ENCODE measurements around the gene DNMT1. TPM values are rescaled to one million over a fixed set of nuclear protein-coding genes. Genes with fewer than 3 reads are reported as not detected.
"Not testable (repeated sequence)": the region's sequence is repeated elsewhere in the genome, so short reads cannot be mapped to it uniquely, and the experiment has no call there.

The DNMT1 gene
- 136 and 156 TPM in 2 replicates for total RNA-seq

DNA sequence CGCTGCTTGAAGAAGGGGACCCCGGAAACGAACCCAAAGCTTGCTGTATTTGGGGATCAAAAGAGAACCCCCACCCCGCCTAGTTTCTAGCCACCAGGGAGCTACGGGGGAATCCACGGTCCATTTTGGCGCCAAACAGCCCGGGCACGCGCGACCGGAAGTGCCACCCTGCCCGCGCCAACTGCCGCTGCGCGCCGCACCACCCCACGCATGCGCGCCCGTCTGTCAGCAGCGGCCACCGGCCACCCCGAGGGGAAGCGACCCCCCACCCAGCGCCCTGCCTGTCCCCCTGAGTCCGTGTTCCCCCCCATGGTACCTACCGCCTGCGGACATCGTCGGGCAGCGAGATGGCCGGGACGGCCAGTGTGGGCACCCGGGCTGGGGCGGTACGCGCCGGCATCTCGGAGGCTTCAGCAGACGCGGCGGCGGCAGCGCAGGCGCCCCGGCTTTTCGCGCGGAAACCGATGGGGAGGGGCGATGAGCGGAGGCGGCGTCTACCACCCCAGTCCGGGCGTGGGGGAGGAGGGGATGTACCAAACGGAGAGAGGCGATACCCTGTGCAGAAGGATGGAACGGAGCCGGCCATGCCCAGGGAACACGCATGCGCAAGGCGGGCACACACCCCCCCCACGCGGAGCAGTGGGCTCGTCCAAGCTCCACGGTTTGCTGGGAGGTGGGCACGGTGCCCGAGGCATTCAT lies at the start of gene DNMT1:
Gene DNMT1 (minus strand): TSS at position 454 of the 699 bp plus-strand sequence. CDS start 54 bp downstream, at position 400.
- H3K27me3 Mint-ChIP-seq: no peaks in the 10 kb centered on the region
- H3K9me3 Mint-ChIP-seq: no peaks in the 10 kb centered on the region
- TF ChIP-seq CTCF (IDR thresholded peaks at IDR 0.05): no peak
- ChIA-PET POLR2A (interaction anchor here (0.6 to 2.3 kb wide), 12 partner anchors 15 to 1262 kb away, joined by 3 to 18 read pairs (median 4); partner anchors contain the start of genes ANGPTL6, EIF3G, MRPL4 and PPAN), CTCF (interaction anchor here (2.1 kb wide), 1 partner anchor 55 kb away, joined by 12 read pairs; no protein-coding TSS in a partner anchor)
- peak; percentile 94 for DNase-seq
- intact Hi-C loops (cut with micrococcal nuclease): loop anchor here (1.0 to 10.0 kb wide), 6 partner anchors 34 to 372 kb away; partner anchors contain the start of genes ANGPTL6, KRI1 and PPAN
- peak; percentile 97 for ATAC-seq (ENCODE audit: low read depth)
- peak within 1 kb of the TSS; percentile 94 for H3K4me3 Mint-ChIP-seq
- peak within 1 kb of the TSS; percentile 89 for H3K27ac Mint-ChIP-seq
- H3K4me1 Mint-ChIP-seq: peaks cover 34% of the 10 kb centered on the region
- peaks cover 9% of the 10 kb centered on the region for H3K36me3 Mint-ChIP-seq (ENCODE audit: low read depth)

- Mint-ChIP-seq H3K27me3 (no peaks in the 10 kb centered on the region), H3K4me3 (no peak overlapping the region), H3K4me1 (peaks cover 46% of the 10 kb centered on the region), H3K9me3 (no peaks in the 10 kb centered on the region), H3K36me3 (ENCODE audit: low read depth) (no peaks in the 10 kb centered on the region), H3K27ac (no peak overlapping the region)
- intact Hi-C loops (cut with micrococcal nuclease): no loop called here
- ChIA-PET CTCF (no interaction called here), POLR2A (interaction anchor here (0.7 kb wide), 1 partner anchor 10 kb away, joined by 6 read pairs; no protein-coding TSS in a partner anchor)
- ATAC-seq (ENCODE audit: low read depth) (no peak), DNase-seq (no peak)
- TF ChIP-seq CTCF (IDR thresholded peaks at IDR 0.05): no peak
Measured at GRCh38 chr19:10243606-10244005, 48.9 kb upstream of the DNMT1 start.

DNA sequence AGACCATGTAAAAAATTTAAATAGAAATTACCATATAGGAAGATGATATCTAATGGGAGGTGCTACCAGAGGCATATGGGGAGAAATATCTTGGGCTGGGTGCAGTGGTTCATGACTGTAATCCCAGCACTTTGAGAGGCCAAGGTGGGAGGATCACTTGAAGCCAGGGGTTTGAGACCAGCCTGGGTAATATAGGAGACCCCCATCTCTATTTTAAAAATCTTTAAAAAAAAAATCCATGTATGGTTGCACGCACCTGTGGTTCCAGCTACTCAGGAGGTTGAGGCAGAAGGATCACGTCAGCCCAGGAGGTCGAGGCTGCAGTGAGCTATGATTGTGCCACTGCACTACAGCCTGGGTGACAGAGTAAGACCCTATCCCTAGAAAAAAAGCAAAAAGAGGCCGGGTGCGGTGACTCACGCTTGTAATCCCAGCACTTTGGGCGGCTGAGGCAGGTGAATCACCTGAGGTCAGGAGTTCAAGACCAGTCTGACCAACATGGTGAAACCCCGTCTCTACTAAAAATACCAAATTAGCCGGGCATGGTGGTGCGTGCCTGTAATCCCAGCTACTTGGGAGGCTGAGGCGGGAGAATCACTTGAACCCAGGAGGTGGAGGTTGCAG lies 47.2 kb upstream of the DNMT1 start:
- H3K4me3 Mint-ChIP-seq; H3K27ac Mint-ChIP-seq; POLR2A ChIA-PET; H3K27me3 Mint-ChIP-seq; H3K36me3 Mint-ChIP-seq (ENCODE audit: low read depth); ATAC-seq (ENCODE audit: low read depth); H3K9me3 Mint-ChIP-seq; DNase-seq; intact Hi-C loops (cut with micrococcal nuclease): not testable (repeated sequence)
- H3K4me1 Mint-ChIP-seq: peaks cover 47% of the 10 kb centered on the region
- CTCF ChIA-PET: interaction anchor here (2.0 kb wide), 1 partner anchor 8 kb away, joined by 8 read pairs; no protein-coding TSS in a partner anchor

GRCh38 chr19:10238172-10238783 lies 43.5 kb upstream of the DNMT1 start:
- TF ChIP-seq CTCF (IDR thresholded peaks at IDR 0.05): no peak
- DNase-seq (no peak), ATAC-seq (ENCODE audit: low read depth) (no peak)
- peak overlapping the region; percentile 73 for H3K27ac Mint-ChIP-seq
- no peaks in the 10 kb centered on the region for H3K9me3 Mint-ChIP-seq
- H3K27me3 Mint-ChIP-seq: no peaks in the 10 kb centered on the region
- H3K36me3 Mint-ChIP-seq (ENCODE audit: low read depth): no peaks in the 10 kb centered on the region
- intact Hi-C loops (cut with micrococcal nuclease): loop anchor here (5.0 to 10.0 kb wide), 3 partner anchors 327 to 857 kb away; partner anchors contain the start of genes CDKN2D, ILF3 and KRI1
- peaks cover 51% of the 10 kb centered on the region for H3K4me1 Mint-ChIP-seq
- no peak overlapping the region for H3K4me3 Mint-ChIP-seq
- POLR2A ChIA-PET: interaction anchor here (0.6 to 2.0 kb wide), 5 partner anchors 12 to 134 kb away, joined by 4 to 10 read pairs (median 5); partner anchors contain the start of genes ICAM1 and MRPL4
- CTCF ChIA-PET: interaction anchor here (0.9 to 1.2 kb wide), 2 partner anchors 12 to 19 kb away, joined by 4 read pairs; no protein-coding TSS in a partner anchor

GRCh38 chr19:10237702-10238101 lies 42.9 kb upstream of the DNMT1 start:
- POLR2A ChIA-PET: interaction anchor here (0.6 to 2.2 kb wide), 5 partner anchors 12 to 141 kb away, joined by 4 to 15 read pairs (median 6); partner anchors contain the start of gene MRPL4
- TF ChIP-seq CTCF (IDR thresholded peaks at IDR 0.05): no peak
- Mint-ChIP-seq H3K36me3 (ENCODE audit: low read depth) (no peaks in the 10 kb centered on the region), H3K4me1 (peaks cover 48% of the 10 kb centered on the region), H3K27ac (peak overlapping the region; percentile 35), H3K9me3 (no peaks in the 10 kb centered on the region), H3K4me3 (no peak overlapping the region), H3K27me3 (no peaks in the 10 kb centered on the region)
- intact Hi-C loops (cut with micrococcal nuclease): loop anchor here (2.0 to 10.0 kb wide), 6 partner anchors 33 to 857 kb away; partner anchors contain the start of genes ANGPTL6, CDKN2D, DNMT1 and ICAM1
- CTCF ChIA-PET: no interaction called here
- no peak for DNase-seq
- ATAC-seq (ENCODE audit: low read depth): no peak

DNA sequence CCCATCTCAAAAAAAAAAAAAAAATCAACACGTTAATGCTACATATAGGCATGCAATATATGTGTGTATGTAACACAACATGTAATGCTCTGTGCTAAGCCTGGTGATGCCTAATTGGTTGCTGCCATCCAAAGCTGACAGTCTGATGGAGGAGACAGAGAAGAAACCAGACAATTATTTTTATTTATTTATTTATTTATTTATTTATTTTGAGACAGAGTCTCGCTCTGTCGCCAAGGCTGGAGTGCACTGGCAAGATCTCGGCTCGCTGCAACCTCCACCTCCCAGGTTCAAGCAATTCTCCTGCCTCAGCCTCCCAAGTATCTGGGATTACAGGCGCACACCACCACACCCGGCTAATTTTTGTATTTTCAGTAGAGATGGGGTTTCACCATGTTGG lies 40.7 kb upstream of the DNMT1 start:
- ATAC-seq (ENCODE audit: low read depth); H3K36me3 Mint-ChIP-seq (ENCODE audit: low read depth); H3K9me3 Mint-ChIP-seq; H3K4me3 Mint-ChIP-seq; H3K27me3 Mint-ChIP-seq; DNase-seq: not testable (repeated sequence)
- ChIA-PET POLR2A (interaction anchor here (0.7 to 4.9 kb wide), 16 partner anchors 10 to 361 kb away, joined by 3 to 18 read pairs (median 6); partner anchors contain the start of genes DNMT1, ICAM1, MRPL4 and PPAN), CTCF (interaction anchor here (1.0 to 1.9 kb wide), 5 partner anchors 11 to 115 kb away, joined by 3 to 14 read pairs (median 4); partner anchors contain the start of gene MRPL4)
- intact Hi-C loops (cut with micrococcal nuclease): loop anchor here (5.0 to 10.0 kb wide), 3 partner anchors 329 to 859 kb away; partner anchors contain the start of genes CDKN2D, ILF3 and KRI1
- H3K27ac Mint-ChIP-seq: peak overlapping the region; percentile 98
- peaks cover 60% of the 10 kb centered on the region for H3K4me1 Mint-ChIP-seq
